Stimulated activated effector memory CD8-positive, alpha-beta T cell treated with anti-CD3 and anti-CD28 coated beads, Interleukin-12 subunit alpha, Interleukin-12 subunit beta, amount 100 ng/mL, for 72 hours (primary cell): ENCODE data around the gene ENO1.
"Not testable (repeated sequence)": the region's sequence is repeated elsewhere in the genome, so short reads cannot be mapped to it uniquely, and the experiment has no call there.

Experiments used
- ATAC-seq: fragments of 150-1000 bp; cut with Tn5 transposase; 2 replicates; pipeline ENCODE4 v1.10.0; 2021
- DNase-seq, 2 donors: peaks; one replicate each; pipeline ENCODE4 v3.0.0; 2021 to 2022; ENCODE audit warnings: low spot score in 2 of 2
- H3K27ac Mint-ChIP-seq: one replicate; pipeline ENCODE4 v1.8.0; 2022; ENCODE audit warnings: mild to moderate bottlenecking, mixed read lengths
- H3K36me3 Mint-ChIP-seq: one replicate; pipeline ENCODE4 v1.8.0; 2022; ENCODE audit warnings: mild to moderate bottlenecking, mixed read lengths
- H3K4me1 Mint-ChIP-seq: one replicate; pipeline ENCODE4 v1.8.0; 2022; ENCODE audit warnings: mixed read lengths
- H3K4me3 Mint-ChIP-seq: one replicate; pipeline ENCODE4 v1.8.0; 2022; ENCODE audit warnings: mild to moderate bottlenecking, mixed read lengths
- H3K9me3 Mint-ChIP-seq: one replicate; pipeline ENCODE4 v1.8.0; 2022; ENCODE audit warnings: mixed read lengths

ENO1 gene

GRCh38 chr1:8848663-8849386, 29.7 kb downstream of the ENO1 start:
- peaks cover 13% of the 10 kb centered on the region for H3K4me1 Mint-ChIP-seq
- H3K36me3 Mint-ChIP-seq: peaks cover 18% of the 10 kb centered on the region
- ATAC-seq (peak; percentile 91), DNase-seq (peak; percentile 83 to 88)
- no peak overlapping the region for H3K27ac Mint-ChIP-seq
- H3K4me3 Mint-ChIP-seq: no peak overlapping the region
- no peaks in the 10 kb centered on the region for H3K9me3 Mint-ChIP-seq

- H3K4me3 Mint-ChIP-seq: no peak overlapping the region
- no peaks in the 10 kb centered on the region for H3K9me3 Mint-ChIP-seq
- H3K36me3 Mint-ChIP-seq: peaks cover 12% of the 10 kb centered on the region
- peaks cover 13% of the 10 kb centered on the region for H3K4me1 Mint-ChIP-seq
- H3K27ac Mint-ChIP-seq: no peak overlapping the region
- ATAC-seq (no peak), DNase-seq (no peak)
Measured at GRCh38 chr1:8847990-8848389, 30.5 kb downstream of the ENO1 start.

GRCh38 chr1:8846263-8846662, 32.2 kb downstream of the ENO1 start:
- peaks cover 4% of the 10 kb centered on the region for H3K4me1 Mint-ChIP-seq
- no peaks in the 10 kb centered on the region for H3K36me3 Mint-ChIP-seq

GRCh38 chr1:8845104-8846097, 33.1 kb downstream of the ENO1 start:
- Mint-ChIP-seq H3K9me3 (peaks cover 1% of the 10 kb centered on the region), H3K4me3 (no peak overlapping the region), H3K36me3 (no peaks in the 10 kb centered on the region), H3K4me1 (peaks cover 4% of the 10 kb centered on the region), H3K27ac (no peak overlapping the region)
- ATAC-seq (no peak), DNase-seq (no peak)

More at GRCh38 chr1:8846263-8846662, 32.2 kb downstream of the ENO1 start:
- Mint-ChIP-seq H3K9me3 (no peaks in the 10 kb centered on the region), H3K4me3 (no peak overlapping the region), H3K27ac (no peak overlapping the region)
- ATAC-seq (no peak), DNase-seq (no peak)

- no peak overlapping the region for H3K27ac Mint-ChIP-seq
Measured at GRCh38 chr1:8844501-8845006, 33.9 kb downstream of the ENO1 start.

GRCh38 chr1:8841395-8841794, 37.1 kb downstream of the ENO1 start:
- ATAC-seq (no peak), DNase-seq (no peak)
- Mint-ChIP-seq H3K4me3 (no peak overlapping the region), H3K27ac (no peak overlapping the region), H3K36me3 (no peaks in the 10 kb centered on the region), H3K9me3 (peaks cover 8% of the 10 kb centered on the region), H3K4me1 (no peaks in the 10 kb centered on the region)

More at GRCh38 chr1:8844501-8845006, 33.9 kb downstream of the ENO1 start:
- peaks cover 8% of the 10 kb centered on the region for H3K9me3 Mint-ChIP-seq
- ATAC-seq: no peak
- DNase-seq: no peak
- peaks cover 4% of the 10 kb centered on the region for H3K4me1 Mint-ChIP-seq
- no peaks in the 10 kb centered on the region for H3K36me3 Mint-ChIP-seq
- no peak overlapping the region for H3K4me3 Mint-ChIP-seq

GRCh38 chr1:8839990-8840389, 38.5 kb downstream of the ENO1 start:
- peaks cover 8% of the 10 kb centered on the region for H3K9me3 Mint-ChIP-seq
- ATAC-seq (no peak), DNase-seq (no peak)
- H3K4me1 Mint-ChIP-seq: no peaks in the 10 kb centered on the region
- H3K27ac Mint-ChIP-seq: no peak overlapping the region
- H3K4me3 Mint-ChIP-seq: no peak overlapping the region
- H3K36me3 Mint-ChIP-seq: no peaks in the 10 kb centered on the region

- Mint-ChIP-seq H3K27ac (no peak overlapping the region), H3K4me1 (no peaks in the 10 kb centered on the region), H3K36me3 (peaks cover 6% of the 10 kb centered on the region), H3K9me3 (peaks cover 8% of the 10 kb centered on the region), H3K4me3 (no peak overlapping the region)
- DNase-seq (no peak), ATAC-seq (no peak)
Measured at GRCh38 chr1:8835941-8836643, 42.4 kb downstream of the ENO1 start.

- Mint-ChIP-seq H3K4me3 (no peak overlapping the region), H3K9me3 (no peaks in the 10 kb centered on the region), H3K27ac (no peak overlapping the region), H3K36me3 (peaks cover 6% of the 10 kb centered on the region), H3K4me1 (peaks cover 16% of the 10 kb centered on the region)
- no peak for ATAC-seq
- DNase-seq: no peak
Measured at GRCh38 chr1:8831340-8831739, 47.1 kb downstream of the ENO1 start.

- ATAC-seq, H3K4me3 Mint-ChIP-seq, H3K27ac Mint-ChIP-seq, H3K9me3 Mint-ChIP-seq, DNase-seq, H3K36me3 Mint-ChIP-seq: not testable (repeated sequence)
- H3K4me1 Mint-ChIP-seq: peaks cover 16% of the 10 kb centered on the region
Measured at GRCh38 chr1:8830732-8831131, 47.8 kb downstream of the ENO1 start.

- H3K36me3 Mint-ChIP-seq: no peaks in the 10 kb centered on the region
- H3K4me1 Mint-ChIP-seq: peaks cover 16% of the 10 kb centered on the region
- DNase-seq: no peak
- H3K27ac Mint-ChIP-seq: no peak overlapping the region
- H3K4me3 Mint-ChIP-seq: no peak overlapping the region
- no peaks in the 10 kb centered on the region for H3K9me3 Mint-ChIP-seq
- ATAC-seq: no peak
Measured at GRCh38 chr1:8825985-8826481, 52.5 kb downstream of the ENO1 start.

- DNase-seq (no peak), ATAC-seq (no peak)
- Mint-ChIP-seq H3K4me1 (peaks cover 3% of the 10 kb centered on the region), H3K27ac (no peak overlapping the region), H3K4me3 (no peak overlapping the region), H3K9me3 (no peaks in the 10 kb centered on the region), H3K36me3 (no peaks in the 10 kb centered on the region)
Measured at GRCh38 chr1:8823295-8823664, 55.2 kb downstream of the ENO1 start.

- Mint-ChIP-seq H3K4me1 (peaks cover 7% of the 10 kb centered on the region), H3K36me3 (no peaks in the 10 kb centered on the region), H3K27ac (no peak overlapping the region), H3K4me3 (no peak overlapping the region), H3K9me3 (no peaks in the 10 kb centered on the region)
- no peak for ATAC-seq
- DNase-seq: no peak
Measured at GRCh38 chr1:8822373-8823294, 55.9 kb downstream of the ENO1 start.

GRCh38 chr1:8821084-8821483, 57.4 kb downstream of the ENO1 start:
- H3K4me1 Mint-ChIP-seq: peaks cover 16% of the 10 kb centered on the region
- no peak overlapping the region for H3K27ac Mint-ChIP-seq
- H3K9me3 Mint-ChIP-seq: no peaks in the 10 kb centered on the region
- H3K4me3 Mint-ChIP-seq: no peak overlapping the region
- ATAC-seq (no peak), DNase-seq (no peak)
- H3K36me3 Mint-ChIP-seq: peaks cover 6% of the 10 kb centered on the region
